Mammary epithelial cell (primary cell): ENCODE data around the gene MRPL52.

Source experiments
- CTCF ChIP-seq, 2 donors: IDR thresholded peaks in 1 of 2; conservative IDR thresholded peaks in 1 of 2; 2 replicates each; pipeline ENCODE4 v1.5.1; 2011 to 2012; ENCODE audit warnings: inconsistent platforms in 2 of 2, low read length in 2 of 2, mild to moderate bottlenecking in 2 of 2, control low read depth in 1 of 2, low read depth in 1 of 2; ENCODE audit not compliant: insufficient read depth in 1 of 2; ENCODE audit errors: extremely low read depth in 1 of 2
- EZH2 ChIP-seq: IDR thresholded peaks from 2 replicates; pipeline ENCODE4 v1.6.1; 2012; ENCODE audit warnings: low read length, inconsistent platforms, borderline replicate concordance

- no peak for TF ChIP-seq CTCF (conservative IDR thresholded peaks at IDR 0.05 in 1 of 2, IDR thresholded peaks at IDR 0.05 in 1 of 2; ENCODE audit: extremely low read depth in 1 of 2, insufficient read depth in 1 of 2, low read depth in 1 of 2, low read length in 2 of 2)
- no peak for TF ChIP-seq EZH2
Observed at GRCh38 chr14:22822016-22822570, 7.6 kb upstream of the MRPL52 start.
